Measurements from ENCODE around the gene TEK. TPM values are rescaled to one million over a fixed set of nuclear protein-coding genes. Genes with fewer than 3 reads are reported as not detected.

TEK gene
- total and polyA plus RNA-seq, 9 of the 15 experiments (the other 6 are each of a cell fraction or from before 2014, with no cell fraction given): 0.03 to 0.13 (median 0.06) TPM

GRCh38 chr9:27133817-27134216 is 24.8 kb downstream of the TEK start:
- H3K27me3 ChIP-seq (ENCODE audit: control insufficient read depth in 2 of 2, insufficient read depth in 2 of 2, low read length in 2 of 2): no peaks in the 10 kb centered on the region
- ATAC-seq: no peak
- intact Hi-C loops (cut with micrococcal nuclease) (no loop called here), in situ Hi-C loops (cut with MboI) (no loop called here)
- no peaks in the 10 kb centered on the region for H3K79me2 ChIP-seq (ENCODE audit: control insufficient read depth, insufficient read depth, low read length)
- ChIA-PET POLR2A (no interaction called here), CTCF (ENCODE audit: low intra/inter-chr PET ratio) (no interaction called here)
- H3K9me1 ChIP-seq (ENCODE audit: control insufficient read depth, insufficient read depth, low read length): no peaks in the 10 kb centered on the region
- no peak for TF ChIP-seq ZNF165 (CRISPR knock-in tag; IDR thresholded peaks at IDR 0.05; ENCODE audit: borderline replicate concordance)
- TF ChIP-seq THRAP3 (IDR thresholded peaks at IDR 0.05; ENCODE audit: borderline replicate concordance): no peak
- TF ChIP-seq ZNF263 (CRISPR knock-in tag; IDR thresholded peaks at IDR 0.05; ENCODE audit: borderline replicate concordance): no peak
- TF ChIP-seq NEUROD1 (IDR thresholded peaks at IDR 0.05; ENCODE audit: borderline replicate concordance, low read depth, low read length, partially characterized antibody): no peak
- TF ChIP-seq TRIM28 (IDR thresholded peaks at IDR 0.05): no peak
- no peak for TF ChIP-seq XRCC5 (IDR thresholded peaks at IDR 0.05; ENCODE audit: low read depth, low read length)
- TF ChIP-seq EGR1 (conservative IDR thresholded peaks at IDR 0.05): no peak
- no peak for TF ChIP-seq CEBPG (CRISPR knock-in tag; IDR thresholded peaks at IDR 0.05)
- TF ChIP-seq CEBPG (tag; conservative IDR thresholded peaks at IDR 0.05 in 1 of 2, IDR thresholded peaks at IDR 0.05 in 1 of 2): no peak
- TF ChIP-seq EHMT2 (IDR thresholded peaks at IDR 0.05): no peak
- TF ChIP-seq FIP1L1 (IDR thresholded peaks at IDR 0.05; ENCODE audit: low read depth, low read length, poor library complexity, severe bottlenecking): no peak
- TF ChIP-seq POLR2A (conservative IDR thresholded peaks at IDR 0.05): no peak
- TF ChIP-seq EWSR1 (IDR thresholded peaks at IDR 0.05; ENCODE audit: borderline replicate concordance, low read depth, partially characterized antibody): no peak
- no peak for TF ChIP-seq ZNF175 (CRISPR knock-in tag; IDR thresholded peaks at IDR 0.05; ENCODE audit: low read depth)
- TF ChIP-seq ZNF668 (CRISPR knock-in tag; IDR thresholded peaks at IDR 0.05): no peak
- TF ChIP-seq ZFP1 (CRISPR knock-in tag; IDR thresholded peaks at IDR 0.05): no peak
- no peak for TF ChIP-seq ZNF76 (CRISPR knock-in tag; IDR thresholded peaks at IDR 0.05; ENCODE audit: borderline replicate concordance)
- no peak for TF ChIP-seq CBFA2T3 (IDR thresholded peaks at IDR 0.05)
- TF ChIP-seq ZNF79 (CRISPR knock-in tag; IDR thresholded peaks at IDR 0.05; ENCODE audit: low read depth): no peak
- no peak for TF ChIP-seq BCL6 (CRISPR knock-in tag; IDR thresholded peaks at IDR 0.05)
- H3K27ac ChIP-seq (ENCODE audit: extremely low read depth, low read depth, low read length): no peak overlapping the region
- no peak overlapping the region for H3K4me2 ChIP-seq (ENCODE audit: insufficient read depth, low read length)
- no peaks in the 10 kb centered on the region for H3K9me3 ChIP-seq (replicated peaks; ENCODE audit: control insufficient read depth, insufficient read depth, low read depth, low read length)
- H3K4me1 ChIP-seq (replicated peaks in 1 of 2; ENCODE audit: control insufficient read depth in 2 of 2, insufficient read depth in 2 of 2, low read length in 2 of 2): no peaks in the 10 kb centered on the region
- H3K9ac ChIP-seq (ENCODE audit: insufficient read depth in 1 of 2, low read depth in 2 of 2, low read length in 2 of 2): no peak overlapping the region
- H3K36me3 ChIP-seq (ENCODE audit: control insufficient read depth, insufficient read depth, low read length): no peaks in the 10 kb centered on the region
- 0% methylated on average over 1 of the region's 4 CpGs for WGBS (ENCODE audit: insufficient coverage, low coverage, missing lambda C conversion rate)
- no peak for FAIRE-seq
- DNase-seq (ENCODE audit: extremely low read depth in 1 of 4, low spot score in 3 of 4): no peak
- no peak overlapping the region for H2AFZ ChIP-seq (ENCODE audit: low read depth, low read length)
- BruUV-seq (replicated peaks): no TSS peak
- no peak overlapping the region for H3K4me3 ChIP-seq
- H4K20me1 ChIP-seq (replicated peaks; ENCODE audit: control insufficient read depth, insufficient read depth, low read length): no peaks in the 10 kb centered on the region
